Activated CD8-positive, alpha-beta T cell treated with anti-CD3 and anti-CD28 coated beads, Interleukin-2, amount 10 ng/mL, durations not matched to agents 7 days and 5 days (primary cell): ENCODE data around the gene DAB2IP. TPM values are rescaled to one million over a fixed set of nuclear protein-coding genes. Genes with fewer than 3 reads are reported as not detected.

Experiments
- ATAC-seq: fragments of 150-1000 bp; cut with Tn5 transposase; one replicate; pipeline ENCODE4 v1.10.0; 2021; ENCODE audit warnings: moderate library complexity
- CTCF ChIA-PET: fragments of 350-600 bp; sonication (Branson Sonifier 250); formaldehyde crosslinking; loops from one replicate; lab custom pipeline; 2021; ENCODE audit warnings: antibody characterized with exemption; lab: Charles Lee
- POLR2A ChIA-PET: fragments of 350-600 bp; sonication (Branson Sonifier 250); formaldehyde crosslinking; loops from one replicate; lab custom pipeline; 2021; ENCODE audit warnings: antibody characterized with exemption; lab: Charles Lee
- DNase-seq: peaks from one replicate; pipeline ENCODE4 v3.0.0-alpha.2; 2020
- H3K27ac Mint-ChIP-seq: one replicate; pipeline ENCODE4 v1.8.0; 2021; ENCODE audit warnings: mild to moderate bottlenecking, mixed read lengths
- H3K27me3 Mint-ChIP-seq: one replicate; pipeline ENCODE4 v1.8.0; 2021; ENCODE audit warnings: low read depth, mixed read lengths
- H3K36me3 Mint-ChIP-seq: one replicate; pipeline ENCODE4 v1.8.0; 2021; ENCODE audit warnings: low read depth, mixed read lengths
- H3K4me1 Mint-ChIP-seq: one replicate; pipeline ENCODE4 v1.8.0; 2021; ENCODE audit warnings: low read depth, mixed read lengths
- H3K4me3 Mint-ChIP-seq: one replicate; pipeline ENCODE4 v1.8.0; 2021; ENCODE audit warnings: mild to moderate bottlenecking, mixed read lengths
- H3K9me3 Mint-ChIP-seq: one replicate; pipeline ENCODE4 v1.8.0; 2022; ENCODE audit warnings: mixed read lengths; ENCODE audit not compliant: insufficient read depth
- total RNA-seq, 2 experiments: library from RNA; stranded (reverse); gene quantifications; one replicate each; pipeline ENCODE4 v1.2.3, GENCODE V29; 2021

DAB2IP gene
- total RNA-seq, 2 experiments from 2014 or later: 0.08 to 0.13 TPM

GRCh38 chr9:121753802-121754654 lies 102.6 kb downstream of the DAB2IP start:
- DNase-seq (no peak), ATAC-seq (no peak)
- ChIA-PET CTCF (interaction anchor here (1.6 kb wide), 1 partner anchor 19 kb away, joined by 6 read pairs; no protein-coding TSS in a partner anchor), POLR2A (no interaction called here)
- Mint-ChIP-seq H3K4me3 (no peak overlapping the region), H3K9me3 (no peaks in the 10 kb centered on the region), H3K4me1 (no peaks in the 10 kb centered on the region), H3K27ac (no peak overlapping the region), H3K27me3 (no peaks in the 10 kb centered on the region), H3K36me3 (no peaks in the 10 kb centered on the region)

GRCh38 chr9:121754655-121755436 lies 103.4 kb downstream of the DAB2IP start:
- POLR2A ChIA-PET: no interaction called here
- CTCF ChIA-PET: no interaction called here
- H3K4me3 Mint-ChIP-seq: no peak overlapping the region
- H3K36me3 Mint-ChIP-seq: no peaks in the 10 kb centered on the region
- no peak for ATAC-seq
- no peaks in the 10 kb centered on the region for H3K27me3 Mint-ChIP-seq
- no peak for DNase-seq
- no peaks in the 10 kb centered on the region for H3K9me3 Mint-ChIP-seq
- H3K27ac Mint-ChIP-seq: no peak overlapping the region
- no peaks in the 10 kb centered on the region for H3K4me1 Mint-ChIP-seq

GRCh38 chr9:121755581-121755980 lies 104.1 kb downstream of the DAB2IP start:
- no peaks in the 10 kb centered on the region for H3K27me3 Mint-ChIP-seq
- H3K9me3 Mint-ChIP-seq: no peaks in the 10 kb centered on the region
- ATAC-seq: no peak
- no peaks in the 10 kb centered on the region for H3K4me1 Mint-ChIP-seq
- no peak overlapping the region for H3K4me3 Mint-ChIP-seq
- no peak for DNase-seq
- peak overlapping the region; percentile 30 for H3K27ac Mint-ChIP-seq
- CTCF ChIA-PET: no interaction called here
- H3K36me3 Mint-ChIP-seq: no peaks in the 10 kb centered on the region
- POLR2A ChIA-PET: no interaction called here

- H3K27me3 Mint-ChIP-seq: no peaks in the 10 kb centered on the region
- ChIA-PET CTCF (no interaction called here), POLR2A (interaction anchor here (0.7 kb wide), 1 partner anchor 10 kb away, joined by 3 read pairs; no protein-coding TSS in a partner anchor)
- H3K36me3 Mint-ChIP-seq: no peaks in the 10 kb centered on the region
- no peak overlapping the region for H3K27ac Mint-ChIP-seq
- H3K4me3 Mint-ChIP-seq: no peak overlapping the region
- H3K9me3 Mint-ChIP-seq: no peaks in the 10 kb centered on the region
- DNase-seq: no peak
- H3K4me1 Mint-ChIP-seq: no peaks in the 10 kb centered on the region
- no peak for ATAC-seq
Measured at GRCh38 chr9:121756474-121757280, 105.2 kb downstream of the DAB2IP start.

- H3K4me3 Mint-ChIP-seq: no peak overlapping the region
- CTCF ChIA-PET: no interaction called here
- POLR2A ChIA-PET: no interaction called here
Measured at GRCh38 chr9:121757281-121757585, 105.8 kb downstream of the DAB2IP start.

GRCh38 chr9:121758693-121759092 lies 107.3 kb downstream of the DAB2IP start:
- Mint-ChIP-seq H3K36me3 (no peaks in the 10 kb centered on the region), H3K4me3 (no peak overlapping the region), H3K27ac (no peak overlapping the region), H3K9me3 (no peaks in the 10 kb centered on the region), H3K4me1 (no peaks in the 10 kb centered on the region), H3K27me3 (no peaks in the 10 kb centered on the region)
- ATAC-seq: no peak
- no peak for DNase-seq
- CTCF ChIA-PET: no interaction called here
- POLR2A ChIA-PET: no interaction called here

More at GRCh38 chr9:121757281-121757585, 105.8 kb downstream of the DAB2IP start:
- no peaks in the 10 kb centered on the region for H3K9me3 Mint-ChIP-seq
- H3K27me3 Mint-ChIP-seq: no peaks in the 10 kb centered on the region
- H3K27ac Mint-ChIP-seq: no peak overlapping the region
- no peak for ATAC-seq
- no peaks in the 10 kb centered on the region for H3K4me1 Mint-ChIP-seq
- no peak for DNase-seq
- no peaks in the 10 kb centered on the region for H3K36me3 Mint-ChIP-seq

- Mint-ChIP-seq H3K4me1 (no peaks in the 10 kb centered on the region), H3K4me3 (no peak overlapping the region), H3K27me3 (no peaks in the 10 kb centered on the region), H3K27ac (no peak overlapping the region), H3K9me3 (no peaks in the 10 kb centered on the region), H3K36me3 (no peaks in the 10 kb centered on the region)
- CTCF ChIA-PET: no interaction called here
- ATAC-seq (no peak), DNase-seq (no peak)
- POLR2A ChIA-PET: no interaction called here
Measured at GRCh38 chr9:121759996-121760395, 108.6 kb downstream of the DAB2IP start.

GRCh38 chr9:121760571-121760970 lies 109.1 kb downstream of the DAB2IP start:
- Mint-ChIP-seq H3K27ac (no peak overlapping the region), H3K36me3 (no peaks in the 10 kb centered on the region), H3K27me3 (no peaks in the 10 kb centered on the region), H3K9me3 (no peaks in the 10 kb centered on the region), H3K4me1 (no peaks in the 10 kb centered on the region), H3K4me3 (no peak overlapping the region)
- ATAC-seq (no peak), DNase-seq (no peak)
- CTCF ChIA-PET: no interaction called here
- POLR2A ChIA-PET: no interaction called here

- CTCF ChIA-PET: no interaction called here
- H3K27me3 Mint-ChIP-seq: no peaks in the 10 kb centered on the region
- no peaks in the 10 kb centered on the region for H3K9me3 Mint-ChIP-seq
- ATAC-seq: no peak
- no peaks in the 10 kb centered on the region for H3K4me1 Mint-ChIP-seq
- POLR2A ChIA-PET: no interaction called here
- no peak overlapping the region for H3K4me3 Mint-ChIP-seq
- no peak for DNase-seq
- H3K36me3 Mint-ChIP-seq: no peaks in the 10 kb centered on the region
- H3K27ac Mint-ChIP-seq: no peak overlapping the region
Measured at GRCh38 chr9:121763131-121763530, 111.7 kb downstream of the DAB2IP start.

GRCh38 chr9:121763561-121764370 lies 112.3 kb downstream of the DAB2IP start:
- H3K9me3 Mint-ChIP-seq: no peaks in the 10 kb centered on the region
- ChIA-PET CTCF (no interaction called here), POLR2A (no interaction called here)
- ATAC-seq (no peak), DNase-seq (no peak)
- H3K4me1 Mint-ChIP-seq: no peaks in the 10 kb centered on the region
- H3K36me3 Mint-ChIP-seq: no peaks in the 10 kb centered on the region
- H3K4me3 Mint-ChIP-seq: no peak overlapping the region
- H3K27me3 Mint-ChIP-seq: no peaks in the 10 kb centered on the region
- H3K27ac Mint-ChIP-seq: no peak overlapping the region

GRCh38 chr9:121764371-121764730 lies 112.9 kb downstream of the DAB2IP start:
- no peaks in the 10 kb centered on the region for H3K36me3 Mint-ChIP-seq
- CTCF ChIA-PET: no interaction called here
- POLR2A ChIA-PET: no interaction called here
- H3K9me3 Mint-ChIP-seq: no peaks in the 10 kb centered on the region
- no peak for ATAC-seq
- H3K4me3 Mint-ChIP-seq: no peak overlapping the region
- H3K27ac Mint-ChIP-seq: no peak overlapping the region
- no peaks in the 10 kb centered on the region for H3K27me3 Mint-ChIP-seq
- DNase-seq: no peak
- no peaks in the 10 kb centered on the region for H3K4me1 Mint-ChIP-seq
